Stimulated activated naive CD8-positive, alpha-beta T cell treated with anti-CD3 and anti-CD28 coated beads, Interleukin-15, Interleukin-2, amounts not matched to agents 100 U/mL and 50 U/mL, for 24 hours (primary cell): ENCODE measurements around the gene RO60.
A peak's percentile ranks its signal among the peaks of the same experiment; 100 is the strongest.

Experiments used
- ATAC-seq: fragments of 150-1000 bp; cut with Tn5 transposase; one replicate; pipeline ENCODE4 v1.10.0; 2021
- DNase-seq: peaks from one replicate; pipeline ENCODE4 v3.0.0; 2021

Gene RO60

GRCh38 chr1:193060938-193061337, 1.5 kb downstream of the RO60 start:
- ATAC-seq (no peak), DNase-seq (no peak)

- no peak for DNase-seq
- no peak for ATAC-seq
Measured at GRCh38 chr1:193062698-193063463, 3.5 kb downstream of the RO60 start.

- DNase-seq (no peak), ATAC-seq (no peak)
Measured at GRCh38 chr1:193065954-193066353, 6.5 kb downstream of the RO60 start.

GRCh38 chr1:193066606-193067005, 7.2 kb downstream of the RO60 start:
- ATAC-seq (no peak), DNase-seq (no peak)

- no peak for DNase-seq
Measured at GRCh38 chr1:193068013-193068412, 8.6 kb downstream of the RO60 start.

GRCh38 chr1:193069748-193070385, 10.5 kb downstream of the RO60 start:
- DNase-seq (no peak), ATAC-seq (no peak)

More at GRCh38 chr1:193068013-193068412, 8.6 kb downstream of the RO60 start:
- ATAC-seq = no peak

- ATAC-seq = no peak
- DNase-seq = no peak
Measured at GRCh38 chr1:193070386-193070753, 11.0 kb downstream of the RO60 start.

- ATAC-seq (peak; percentile 71), DNase-seq (no peak)
Measured at GRCh38 chr1:193070942-193071341, 11.5 kb downstream of the RO60 start.

GRCh38 chr1:193077991-193078390, 18.6 kb downstream of the RO60 start:
- ATAC-seq = no peak
- no peak for DNase-seq

- ATAC-seq (no peak), DNase-seq (no peak)
Measured at GRCh38 chr1:193079187-193079586, 19.8 kb downstream of the RO60 start.

- no peak for DNase-seq
- no peak for ATAC-seq
Measured at GRCh38 chr1:193083365-193084088, 24.1 kb downstream of the RO60 start.

- DNase-seq (no peak), ATAC-seq (no peak)
Measured at GRCh38 chr1:193085263-193085662, 25.9 kb downstream of the RO60 start.

GRCh38 chr1:193086342-193086741, 26.9 kb downstream of the RO60 start:
- ATAC-seq (no peak), DNase-seq (no peak)

- no peak for ATAC-seq
Measured at GRCh38 chr1:193087893-193088292, 28.5 kb downstream of the RO60 start.

GRCh38 chr1:193090865-193091264, 31.5 kb downstream of the RO60 start:
- ATAC-seq (no peak), DNase-seq (no peak)

More at GRCh38 chr1:193087893-193088292, 28.5 kb downstream of the RO60 start:
- DNase-seq = no peak

GRCh38 chr1:193094112-193094511, 34.7 kb downstream of the RO60 start:
- DNase-seq (no peak), ATAC-seq (no peak)

GRCh38 chr1:193102662-193103061, 43.2 kb downstream of the RO60 start:
- DNase-seq (no peak), ATAC-seq (no peak)

- ATAC-seq (no peak), DNase-seq (no peak)
Measured at GRCh38 chr1:193103759-193104501, 44.5 kb downstream of the RO60 start.

GRCh38 chr1:193104502-193104906, 45.1 kb downstream of the RO60 start:
- ATAC-seq (peak; percentile 26), DNase-seq (peak; percentile 41)

GRCh38 chr1:193104907-193105820, 45.8 kb downstream of the RO60 start, which contains the start of gene GLRX2:
Gene GLRX2, minus strand, starts transcription at chr1:193105414. Its CDS starts 32 bp downstream, at chr1:193105382.
- DNase-seq (peak; percentile 73), ATAC-seq (peak; percentile 93)

- DNase-seq (no peak), ATAC-seq (no peak)
Measured at GRCh38 chr1:193105821-193106177, 46.4 kb downstream of the RO60 start.
